Fibroblast of the aortic adventitia (primary cell): ENCODE results near the gene CHAF1B. TPM values are rescaled to one million over a fixed set of nuclear protein-coding genes. Genes with fewer than 3 reads are reported as not detected.

ENCODE experiments used
- DNase-seq: peaks from one replicate; pipeline ENCODE4 v3.0.0-alpha.2; 2010; ENCODE audit warnings: low read depth
- H3K4me3 ChIP-seq: 2 replicates; pipeline ENCODE4 v1.5.1; 2011; ENCODE audit warnings: low read depth, mild to moderate bottlenecking, control low read depth, low read length, moderate library complexity
- CTCF ChIP-seq: IDR thresholded peaks from 2 replicates; pipeline ENCODE4 v1.5.1; 2011; ENCODE audit warnings: mild to moderate bottlenecking, low read length, control low read depth, inconsistent platforms; ENCODE audit not compliant: insufficient read depth
- total RNA-seq: library from RNA; depleted of rRNA; stranded (reverse); fragments of >200 nt; gene quantifications from 2 replicates; pipeline ENCODE4 v1.2.3, GENCODE V29; 2012; ENCODE audit warnings: low replicate concordance

The CHAF1B gene
- total RNA-seq, 1 donor: 7.8 TPM

- no peak overlapping the region for H3K4me3 ChIP-seq
- no peak for TF ChIP-seq CTCF
- no peak for DNase-seq
Observed at GRCh38 chr21:36459098-36459497, 73.9 kb downstream of the CHAF1B start.

GRCh38 chr21:36460866-36461265 is 75.7 kb downstream of the CHAF1B start:
- no peak for TF ChIP-seq CTCF
- DNase-seq: no peak
- no peak overlapping the region for H3K4me3 ChIP-seq

GRCh38 chr21:36461277-36461917 is 76.2 kb downstream of the CHAF1B start:
- DNase-seq: no peak
- TF ChIP-seq CTCF: no peak

GRCh38 chr21:36461918-36462486 is 76.8 kb downstream of the CHAF1B start:
- TF ChIP-seq CTCF: no peak
- no peak for DNase-seq
- H3K4me3 ChIP-seq: no peak overlapping the region

More at GRCh38 chr21:36461277-36461917, 76.2 kb downstream of the CHAF1B start:
- no peak overlapping the region for H3K4me3 ChIP-seq

- H3K4me3 ChIP-seq: no peak overlapping the region
- no peak for TF ChIP-seq CTCF
- DNase-seq: no peak
Observed at GRCh38 chr21:36463204-36463603, 78.0 kb downstream of the CHAF1B start.

GRCh38 chr21:36463991-36464390 is 78.8 kb downstream of the CHAF1B start:
- TF ChIP-seq CTCF: no peak
- DNase-seq: no peak

GRCh38 chr21:36464590-36464989 is 79.4 kb downstream of the CHAF1B start:
- no peak for TF ChIP-seq CTCF
- H3K4me3 ChIP-seq: no peak overlapping the region
- DNase-seq: no peak

More at GRCh38 chr21:36463991-36464390, 78.8 kb downstream of the CHAF1B start:
- no peak overlapping the region for H3K4me3 ChIP-seq
